ENCODE results near the gene TINAGL1. TPM values are rescaled to one million over a fixed set of nuclear protein-coding genes. Genes with fewer than 3 reads are reported as not detected.
A peak's percentile ranks its signal among the peaks of the same experiment; 100 is the strongest.

Gene TINAGL1
- total and polyA plus RNA-seq, 2 of the 13 experiments (the other 11 are each of a cell fraction or from before 2014, with no cell fraction given) = 24.7 to 76.8 TPM

DNA sequence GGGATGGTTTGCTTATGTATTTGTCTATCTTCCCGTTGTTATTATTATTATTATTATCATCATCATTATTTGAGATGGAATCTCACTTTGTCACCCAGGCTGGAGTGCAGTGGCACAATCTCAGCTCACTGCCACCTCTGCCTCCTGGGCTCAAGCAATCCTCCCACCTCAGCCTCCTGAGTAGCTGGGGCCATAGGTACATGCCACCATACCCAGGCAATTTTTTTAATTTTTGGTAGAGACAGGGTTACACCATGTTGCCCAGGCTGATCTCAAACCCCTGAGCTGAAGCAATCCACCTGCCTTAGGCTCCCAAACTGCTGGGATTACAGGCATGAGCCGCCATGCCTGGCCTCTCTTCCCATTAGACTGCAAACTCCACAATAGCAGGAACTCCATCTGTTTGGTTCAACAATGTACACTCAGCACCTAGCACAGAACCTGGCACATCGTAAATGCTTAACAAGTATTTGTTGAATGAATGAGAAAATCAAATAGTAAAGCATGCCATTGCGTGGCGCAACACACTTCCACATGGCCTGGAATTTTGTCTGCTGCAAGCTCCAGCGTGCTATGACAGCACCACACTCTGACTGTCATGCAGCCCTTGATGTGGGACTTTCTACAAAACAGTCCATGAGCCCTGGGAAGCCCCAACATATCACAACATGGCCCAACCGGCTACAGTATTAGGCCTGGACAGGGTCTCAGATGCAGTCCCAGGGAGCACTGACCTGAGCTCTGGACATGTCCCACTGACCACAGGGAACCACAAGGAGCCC, 3.8 kb upstream of the TINAGL1 start (continued):
- TF ChIP-seq, protein P1, sequence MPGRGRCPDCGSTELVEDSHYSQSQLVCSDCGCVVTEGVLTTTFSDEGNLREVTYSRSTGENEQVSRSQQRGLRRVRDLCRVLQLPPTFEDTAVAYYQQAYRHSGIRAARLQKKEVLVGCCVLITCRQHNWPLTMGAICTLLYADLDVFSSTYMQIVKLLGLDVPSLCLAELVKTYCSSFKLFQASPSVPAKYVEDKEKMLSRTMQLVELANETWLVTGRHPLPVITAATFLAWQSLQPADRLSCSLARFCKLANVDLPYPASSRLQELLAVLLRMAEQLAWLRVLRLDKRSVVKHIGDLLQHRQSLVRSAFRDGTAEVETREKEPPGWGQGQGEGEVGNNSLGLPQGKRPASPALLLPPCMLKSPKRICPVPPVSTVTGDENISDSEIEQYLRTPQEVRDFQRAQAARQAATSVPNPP (CRISPR knock-in tag; IDR thresholded peaks at IDR 0.05) = no peak
- TF ChIP-seq NBN (conservative IDR thresholded peaks at IDR 0.05) = no peak
- TF ChIP-seq, protein P2, sequence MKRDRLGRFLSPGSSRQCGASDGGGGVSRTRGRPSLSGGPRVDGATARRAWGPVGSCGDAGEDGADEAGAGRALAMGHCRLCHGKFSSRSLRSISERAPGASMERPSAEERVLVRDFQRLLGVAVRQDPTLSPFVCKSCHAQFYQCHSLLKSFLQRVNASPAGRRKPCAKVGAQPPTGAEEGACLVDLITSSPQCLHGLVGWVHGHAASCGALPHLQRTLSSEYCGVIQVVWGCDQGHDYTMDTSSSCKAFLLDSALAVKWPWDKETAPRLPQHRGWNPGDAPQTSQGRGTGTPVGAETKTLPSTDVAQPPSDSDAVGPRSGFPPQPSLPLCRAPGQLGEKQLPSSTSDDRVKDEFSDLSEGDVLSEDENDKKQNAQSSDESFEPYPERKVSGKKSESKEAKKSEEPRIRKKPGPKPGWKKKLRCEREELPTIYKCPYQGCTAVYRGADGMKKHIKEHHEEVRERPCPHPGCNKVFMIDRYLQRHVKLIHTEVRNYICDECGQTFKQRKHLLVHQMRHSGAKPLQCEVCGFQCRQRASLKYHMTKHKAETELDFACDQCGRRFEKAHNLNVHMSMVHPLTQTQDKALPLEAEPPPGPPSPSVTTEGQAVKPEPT (CRISPR knock-in tag; IDR thresholded peaks at IDR 0.05; ENCODE audit: low read depth) = 0 out of 2 replicates have a peak, but pooled peaks have one; percentile 38
- no peak for TF ChIP-seq ZNF510 (CRISPR knock-in tag; IDR thresholded peaks at IDR 0.05; ENCODE audit: low read depth)
- TF ChIP-seq IKZF5 (CRISPR knock-in tag; IDR thresholded peaks at IDR 0.05) = peak; percentile 83; the same call in 1 of the 2 replicates
- no peak for TF ChIP-seq ZBTB39 (CRISPR knock-in tag; IDR thresholded peaks at IDR 0.05)
- peak; percentile 16 to 34; a peak in 2 of 4 replicates for TF ChIP-seq MAFK (conservative IDR thresholded peaks at IDR 0.05 in 1 of 2, IDR thresholded peaks at IDR 0.05 in 1 of 2; ENCODE audit: low read length in 2 of 2)
- TF ChIP-seq, protein P3, sequence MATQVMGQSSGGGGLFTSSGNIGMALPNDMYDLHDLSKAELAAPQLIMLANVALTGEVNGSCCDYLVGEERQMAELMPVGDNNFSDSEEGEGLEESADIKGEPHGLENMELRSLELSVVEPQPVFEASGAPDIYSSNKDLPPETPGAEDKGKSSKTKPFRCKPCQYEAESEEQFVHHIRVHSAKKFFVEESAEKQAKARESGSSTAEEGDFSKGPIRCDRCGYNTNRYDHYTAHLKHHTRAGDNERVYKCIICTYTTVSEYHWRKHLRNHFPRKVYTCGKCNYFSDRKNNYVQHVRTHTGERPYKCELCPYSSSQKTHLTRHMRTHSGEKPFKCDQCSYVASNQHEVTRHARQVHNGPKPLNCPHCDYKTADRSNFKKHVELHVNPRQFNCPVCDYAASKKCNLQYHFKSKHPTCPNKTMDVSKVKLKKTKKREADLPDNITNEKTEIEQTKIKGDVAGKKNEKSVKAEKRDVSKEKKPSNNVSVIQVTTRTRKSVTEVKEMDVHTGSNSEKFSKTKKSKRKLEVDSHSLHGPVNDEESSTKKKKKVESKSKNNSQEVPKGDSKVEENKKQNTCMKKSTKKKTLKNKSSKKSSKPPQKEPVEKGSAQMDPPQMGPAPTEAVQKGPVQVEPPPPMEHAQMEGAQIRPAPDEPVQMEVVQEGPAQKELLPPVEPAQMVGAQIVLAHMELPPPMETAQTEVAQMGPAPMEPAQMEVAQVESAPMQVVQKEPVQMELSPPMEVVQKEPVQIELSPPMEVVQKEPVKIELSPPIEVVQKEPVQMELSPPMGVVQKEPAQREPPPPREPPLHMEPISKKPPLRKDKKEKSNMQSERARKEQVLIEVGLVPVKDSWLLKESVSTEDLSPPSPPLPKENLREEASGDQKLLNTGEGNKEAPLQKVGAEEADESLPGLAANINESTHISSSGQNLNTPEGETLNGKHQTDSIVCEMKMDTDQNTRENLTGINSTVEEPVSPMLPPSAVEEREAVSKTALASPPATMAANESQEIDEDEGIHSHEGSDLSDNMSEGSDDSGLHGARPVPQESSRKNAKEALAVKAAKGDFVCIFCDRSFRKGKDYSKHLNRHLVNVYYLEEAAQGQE (IDR thresholded peaks at IDR 0.05; ENCODE audit: borderline replicate concordance in 1 of 2, low read depth in 1 of 2, low read length in 2 of 2) = no peak
- TF ChIP-seq ZNF329 (CRISPR knock-in tag; IDR thresholded peaks at IDR 0.05; ENCODE audit: low read depth) = no peak
- TF ChIP-seq ZNF160 (CRISPR knock-in tag; IDR thresholded peaks at IDR 0.05) = no peak
- TF ChIP-seq CHD2 (IDR thresholded peaks at IDR 0.05; ENCODE audit: low read depth, low read length) = no peak
- TF ChIP-seq SMC3 (IDR thresholded peaks at IDR 0.05; ENCODE audit: low read length) = no peak
- TF ChIP-seq ZFP1 (CRISPR knock-in tag; IDR thresholded peaks at IDR 0.05) = 0 out of 2 replicates have a peak, but pooled peaks have one; percentile 30
- TF ChIP-seq, protein P4, sequence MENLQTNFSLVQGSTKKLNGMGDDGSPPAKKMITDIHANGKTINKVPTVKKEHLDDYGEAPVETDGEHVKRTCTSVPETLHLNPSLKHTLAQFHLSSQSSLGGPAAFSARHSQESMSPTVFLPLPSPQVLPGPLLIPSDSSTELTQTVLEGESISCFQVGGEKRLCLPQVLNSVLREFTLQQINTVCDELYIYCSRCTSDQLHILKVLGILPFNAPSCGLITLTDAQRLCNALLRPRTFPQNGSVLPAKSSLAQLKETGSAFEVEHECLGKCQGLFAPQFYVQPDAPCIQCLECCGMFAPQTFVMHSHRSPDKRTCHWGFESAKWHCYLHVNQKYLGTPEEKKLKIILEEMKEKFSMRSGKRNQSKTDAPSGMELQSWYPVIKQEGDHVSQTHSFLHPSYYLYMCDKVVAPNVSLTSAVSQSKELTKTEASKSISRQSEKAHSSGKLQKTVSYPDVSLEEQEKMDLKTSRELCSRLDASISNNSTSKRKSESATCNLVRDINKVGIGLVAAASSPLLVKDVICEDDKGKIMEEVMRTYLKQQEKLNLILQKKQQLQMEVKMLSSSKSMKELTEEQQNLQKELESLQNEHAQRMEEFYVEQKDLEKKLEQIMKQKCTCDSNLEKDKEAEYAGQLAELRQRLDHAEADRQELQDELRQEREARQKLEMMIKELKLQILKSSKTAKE (CRISPR knock-in tag; IDR thresholded peaks at IDR 0.05; ENCODE audit: borderline replicate concordance) = no peak
- no peak for TF ChIP-seq JUN (CRISPR knock-in tag; IDR thresholded peaks at IDR 0.05)

Data from HepG2 (cell line).